DND-41 (cell line): ENCODE measurements around the gene MAPK8IP1.

ENCODE experiments used
- ATAC-seq: fragments of 200-7000 bp; cut with Tn5 transposase; 3 replicates; pipeline ENCODE4 v1.9.1; 2021; ENCODE audit warnings: low read depth; ENCODE audit not compliant: insufficient read depth
- DNase-seq: peaks from one replicate; pipeline ENCODE4 v3.0.0-alpha.2; 2020
- H2AFZ ChIP-seq: 2 replicates; pipeline ENCODE4 v1.6.0; 2012; ENCODE audit warnings: low read depth, low read length
- H3K27ac ChIP-seq: 2 replicates; pipeline ENCODE4 v1.5.1; 2012; ENCODE audit warnings: low read length, inconsistent platforms
- H3K27me3 ChIP-seq: fragments of 200-600 bp; sonication (generic); 2 replicates; pipeline ENCODE4 v1.6.0; 2012; ENCODE audit warnings: low read length, mild to moderate bottlenecking, inconsistent platforms; ENCODE audit not compliant: insufficient read depth, poor library complexity
- H3K36me3 ChIP-seq: 2 replicates; pipeline ENCODE4 v1.5.1; 2012; ENCODE audit warnings: low read length, inconsistent platforms; ENCODE audit not compliant: insufficient read depth
- H3K4me1 ChIP-seq: 2 replicates; pipeline ENCODE4 v1.5.1; 2012; ENCODE audit warnings: mild to moderate bottlenecking, low read length; ENCODE audit not compliant: insufficient read depth
- H3K4me2 ChIP-seq: 2 replicates; pipeline ENCODE4 v1.6.0; 2012; ENCODE audit warnings: mild to moderate bottlenecking, moderate library complexity, low read length, inconsistent platforms; ENCODE audit not compliant: insufficient read depth
- H3K4me3 ChIP-seq, 2 experiments: fragments of 200-600 bp in 1 of 2; shearing (Covaris generic) in 1 of 2; 2 replicates each; pipeline ENCODE4 v1.5.1; 2012 to 2016; ENCODE audit warnings: inconsistent platforms in 2 of 2, low read length in 2 of 2, mild to moderate bottlenecking in 2 of 2, low read depth in 1 of 2, moderate library complexity in 1 of 2
- H3K79me2 ChIP-seq: 2 replicates; pipeline ENCODE4 v1.6.0; 2012; ENCODE audit warnings: low read length, inconsistent platforms; ENCODE audit not compliant: insufficient read depth
- H3K9ac ChIP-seq: 2 replicates; pipeline ENCODE4 v1.6.0; 2012; ENCODE audit warnings: low read depth, mild to moderate bottlenecking, inconsistent platforms, low read length, moderate library complexity
- H3K9me3 ChIP-seq: 2 replicates; pipeline ENCODE4 v1.5.1; 2012; ENCODE audit warnings: low read length, moderate library complexity, mild to moderate bottlenecking, inconsistent platforms; ENCODE audit not compliant: insufficient read depth, severe bottlenecking
- H4K20me1 ChIP-seq: 2 replicates; pipeline ENCODE4 v1.6.0; 2012; ENCODE audit warnings: low read length; ENCODE audit not compliant: insufficient read depth
- EZH2 ChIP-seq: IDR thresholded peaks from 3 replicates; pipeline ENCODE4 v1.6.1; 2012; ENCODE audit warnings: borderline replicate concordance, low read depth, mild to moderate bottlenecking, moderate library complexity, low read length, inconsistent platforms; ENCODE audit not compliant: severe bottlenecking
- TF ChIP-seq, protein P1 (sequence below): IDR thresholded peaks from 2 replicates; pipeline ENCODE4 v1.5.1; 2012; ENCODE audit warnings: borderline replicate concordance, low read length, moderate library complexity, mild to moderate bottlenecking; ENCODE audit not compliant: poor library complexity, severe bottlenecking; ENCODE audit errors: extremely low read depth

MAPK8IP1 gene

DNA sequence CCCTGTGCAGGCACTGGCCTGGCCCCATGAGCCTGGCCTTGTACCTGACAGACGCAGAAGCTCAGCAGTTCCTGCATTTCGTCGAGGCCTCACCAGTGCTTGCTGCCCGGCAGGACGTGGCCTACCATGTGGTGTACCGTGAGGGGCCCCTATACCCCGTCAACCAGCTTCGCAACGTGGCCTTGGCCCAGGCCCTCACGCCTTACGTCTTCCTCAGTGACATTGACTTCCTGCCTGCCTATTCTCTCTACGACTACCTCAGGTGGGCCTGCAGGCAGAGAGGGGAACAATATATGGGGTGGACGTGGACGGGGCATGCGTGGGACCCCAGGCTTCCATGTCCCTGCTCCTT is 41.9 kb downstream of the MAPK8IP1 start:
- no peak for TF ChIP-seq EZH2
- TF ChIP-seq, protein P1, sequence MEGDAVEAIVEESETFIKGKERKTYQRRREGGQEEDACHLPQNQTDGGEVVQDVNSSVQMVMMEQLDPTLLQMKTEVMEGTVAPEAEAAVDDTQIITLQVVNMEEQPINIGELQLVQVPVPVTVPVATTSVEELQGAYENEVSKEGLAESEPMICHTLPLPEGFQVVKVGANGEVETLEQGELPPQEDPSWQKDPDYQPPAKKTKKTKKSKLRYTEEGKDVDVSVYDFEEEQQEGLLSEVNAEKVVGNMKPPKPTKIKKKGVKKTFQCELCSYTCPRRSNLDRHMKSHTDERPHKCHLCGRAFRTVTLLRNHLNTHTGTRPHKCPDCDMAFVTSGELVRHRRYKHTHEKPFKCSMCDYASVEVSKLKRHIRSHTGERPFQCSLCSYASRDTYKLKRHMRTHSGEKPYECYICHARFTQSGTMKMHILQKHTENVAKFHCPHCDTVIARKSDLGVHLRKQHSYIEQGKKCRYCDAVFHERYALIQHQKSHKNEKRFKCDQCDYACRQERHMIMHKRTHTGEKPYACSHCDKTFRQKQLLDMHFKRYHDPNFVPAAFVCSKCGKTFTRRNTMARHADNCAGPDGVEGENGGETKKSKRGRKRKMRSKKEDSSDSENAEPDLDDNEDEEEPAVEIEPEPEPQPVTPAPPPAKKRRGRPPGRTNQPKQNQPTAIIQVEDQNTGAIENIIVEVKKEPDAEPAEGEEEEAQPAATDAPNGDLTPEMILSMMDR: no peak
- no peak overlapping the region for H3K4me3 ChIP-seq
- H3K9ac ChIP-seq: no peak overlapping the region
- H3K27me3 ChIP-seq: no peaks in the 10 kb centered on the region
- H3K4me2 ChIP-seq: no peak overlapping the region
- no peaks in the 10 kb centered on the region for H4K20me1 ChIP-seq
- H3K27ac ChIP-seq: no peak overlapping the region
- no peaks in the 10 kb centered on the region for H3K4me1 ChIP-seq
- H3K9me3 ChIP-seq: no peaks in the 10 kb centered on the region
- peaks cover 7% of the 10 kb centered on the region for H3K36me3 ChIP-seq
- DNase-seq (no peak), ATAC-seq (peak; percentile 18; the same call in 1 of the 3 replicates)
- no peaks in the 10 kb centered on the region for H3K79me2 ChIP-seq
- no peak overlapping the region for H2AFZ ChIP-seq

DNA sequence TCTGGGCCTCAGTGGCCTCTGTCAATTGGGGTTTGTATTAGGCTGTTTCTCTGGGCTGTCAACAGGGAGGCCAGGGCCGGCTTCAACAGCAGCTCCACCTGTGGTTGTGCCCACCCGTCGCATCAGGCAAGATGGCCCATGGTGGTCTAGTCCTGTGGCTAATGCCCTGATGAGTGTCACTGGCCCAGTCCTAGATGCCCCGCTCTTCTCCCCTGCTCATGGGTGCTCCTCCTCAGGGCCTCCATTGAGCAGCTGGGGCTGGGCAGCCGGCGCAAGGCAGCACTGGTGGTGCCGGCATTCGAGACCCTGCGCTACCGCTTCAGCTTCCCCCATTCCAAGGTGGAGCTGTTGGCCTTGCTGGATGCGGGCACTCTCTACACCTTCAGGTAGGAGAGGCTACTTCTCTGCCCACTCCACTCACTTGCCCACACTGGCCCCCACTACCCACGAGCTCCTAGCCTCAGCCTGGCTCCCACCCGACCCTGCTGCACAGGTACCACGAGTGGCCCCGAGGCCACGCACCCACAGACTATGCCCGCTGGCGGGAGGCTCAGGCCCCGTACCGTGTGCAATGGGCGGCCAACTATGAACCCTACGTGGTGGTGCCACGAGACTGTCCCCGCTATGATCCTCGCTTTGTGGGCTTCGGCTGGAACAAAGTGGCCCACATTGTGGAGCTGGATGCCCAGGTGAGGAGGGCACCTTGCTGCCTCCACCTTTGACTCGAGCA is 42.4 kb downstream of the MAPK8IP1 start:
- no peaks in the 10 kb centered on the region for H4K20me1 ChIP-seq
- H3K79me2 ChIP-seq: no peaks in the 10 kb centered on the region
- no peak overlapping the region for H3K4me3 ChIP-seq
- H3K4me1 ChIP-seq: no peaks in the 10 kb centered on the region
- DNase-seq (no peak), ATAC-seq (peak; percentile 6; the same call in 1 of the 3 replicates)
- H3K4me2 ChIP-seq: no peak overlapping the region
- no peak overlapping the region for H2AFZ ChIP-seq
- H3K36me3 ChIP-seq: peaks cover 8% of the 10 kb centered on the region
- H3K27ac ChIP-seq: no peak overlapping the region
- no peaks in the 10 kb centered on the region for H3K9me3 ChIP-seq
- no peak overlapping the region for H3K9ac ChIP-seq
- H3K27me3 ChIP-seq: no peaks in the 10 kb centered on the region
- TF ChIP-seq EZH2: no peak
- TF ChIP-seq, protein P1: no peak

DNA sequence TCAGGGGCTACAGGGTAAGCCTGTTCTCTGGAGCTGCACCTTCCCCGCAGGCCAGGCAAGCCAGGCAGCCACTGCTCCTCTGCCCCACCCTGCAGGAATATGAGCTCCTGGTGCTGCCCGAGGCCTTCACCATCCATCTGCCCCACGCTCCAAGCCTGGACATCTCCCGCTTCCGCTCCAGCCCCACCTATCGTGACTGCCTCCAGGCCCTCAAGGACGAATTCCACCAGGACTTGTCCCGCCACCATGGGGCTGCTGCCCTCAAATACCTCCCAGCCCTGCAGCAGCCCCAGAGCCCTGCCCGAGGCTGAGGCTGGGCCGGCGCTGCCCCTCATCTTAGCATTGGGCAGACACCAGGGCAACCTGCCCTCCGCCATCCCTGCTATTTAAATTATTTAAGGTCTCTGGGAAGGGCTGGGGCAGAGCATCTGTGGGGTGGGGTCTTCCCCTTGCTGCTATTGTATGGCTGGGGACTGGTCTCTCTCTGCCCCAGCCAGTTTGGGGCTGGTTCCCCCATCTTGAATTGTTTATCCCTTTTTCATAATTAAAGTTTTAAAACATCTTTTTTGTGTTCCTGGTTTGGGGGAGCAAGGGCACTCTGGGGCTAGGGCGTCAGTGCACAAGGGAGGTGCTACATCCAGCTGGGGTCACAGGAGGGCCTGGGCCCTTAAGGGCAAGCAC is 43.2 kb downstream of the MAPK8IP1 start:
- TF ChIP-seq, protein P1: no peak
- TF ChIP-seq EZH2: no peak
- no peak overlapping the region for H3K9ac ChIP-seq
- H2AFZ ChIP-seq: no peak overlapping the region
- H4K20me1 ChIP-seq: no peaks in the 10 kb centered on the region
- H3K79me2 ChIP-seq: no peaks in the 10 kb centered on the region
- no peak overlapping the region for H3K27ac ChIP-seq
- H3K4me2 ChIP-seq: no peak overlapping the region
- ATAC-seq (no peak), DNase-seq (no peak)
- H3K9me3 ChIP-seq: no peaks in the 10 kb centered on the region
- no peaks in the 10 kb centered on the region for H3K27me3 ChIP-seq
- H3K36me3 ChIP-seq: peaks cover 16% of the 10 kb centered on the region
- no peak overlapping the region for H3K4me3 ChIP-seq
- H3K4me1 ChIP-seq: no peaks in the 10 kb centered on the region
